ENCODE measurements around the gene DDX52. TPM values are rescaled to one million over a fixed set of nuclear protein-coding genes. Genes with fewer than 3 reads are reported as not detected.

Gene DDX52
- total RNA-seq, 3 donors from 2014 or later (not counting 1 experiment from before 2014, with no cell fraction given), result 39.1 to 47.5 (median 41.9) TPM

GRCh38 chr17:37661400-37662014 is 18.3 kb upstream of the DDX52 start:
- Mint-ChIP-seq H3K9me3 (no peaks in the 10 kb centered on the region), H3K4me1 (no peaks in the 10 kb centered on the region), H3K27ac (no peak overlapping the region), H3K36me3 (no peaks in the 10 kb centered on the region), H3K27me3 (ENCODE audit: low read depth in 2 of 2) (peaks cover 4 to 21% of the 10 kb centered on the region in 2 donors), H3K4me3 (no peak overlapping the region)
- Histone ChIP-seq H3K4me3 (ENCODE audit: low read length) (no peak overlapping the region), H3K4me1 (ENCODE audit: control insufficient read depth, insufficient read depth, low read length) (no peaks in the 10 kb centered on the region), H3K27ac (ENCODE audit: low read length) (no peak overlapping the region), H3K36me3 (ENCODE audit: control insufficient read depth, insufficient read depth, low read length) (no peaks in the 10 kb centered on the region), H3K9me3 (ENCODE audit: control insufficient read depth, insufficient read depth, low read length) (no peaks in the 10 kb centered on the region), H3K27me3 (ENCODE audit: control insufficient read depth, insufficient read depth, low read length) (no peaks in the 10 kb centered on the region)
- 80% methylated on average over 1 of the region's 1 CpG for WGBS (ENCODE audit: insufficient coverage)
- no peak for TF ChIP-seq CTCF (IDR thresholded peaks at IDR 0.05)
- ATAC-seq (no peak), DNase-seq (no peak)
- intact Hi-C loops (cut with micrococcal nuclease), result no loop called here

- Histone ChIP-seq H3K4me1 (ENCODE audit: control insufficient read depth, insufficient read depth, low read length) (no peaks in the 10 kb centered on the region), H3K27me3 (ENCODE audit: control insufficient read depth, insufficient read depth, low read length) (no peaks in the 10 kb centered on the region), H3K9me3 (ENCODE audit: control insufficient read depth, insufficient read depth, low read length) (no peaks in the 10 kb centered on the region), H3K36me3 (ENCODE audit: control insufficient read depth, insufficient read depth, low read length) (no peaks in the 10 kb centered on the region), H3K4me3 (ENCODE audit: low read length) (no peak overlapping the region), H3K27ac (ENCODE audit: low read length) (no peak overlapping the region)
- Mint-ChIP-seq H3K27me3 (ENCODE audit: low read depth in 2 of 2) (peaks cover 4 to 21% of the 10 kb centered on the region in 2 donors), H3K36me3 (no peaks in the 10 kb centered on the region), H3K27ac (no peak overlapping the region), H3K4me3 (no peak overlapping the region), H3K4me1 (no peaks in the 10 kb centered on the region), H3K9me3 (no peaks in the 10 kb centered on the region)
- intact Hi-C loops (cut with micrococcal nuclease), result no loop called here
- ATAC-seq (no peak), DNase-seq (no peak)
- 100% methylated on average over 3 of the region's 5 CpGs for WGBS (ENCODE audit: insufficient coverage)
- TF ChIP-seq CTCF (IDR thresholded peaks at IDR 0.05), result no peak
These were observed 16.7 kb upstream of the DDX52 start for GRCh38 chr17:37659925-37660324.

GRCh38 chr17:37657202-37657601 is 14.0 kb upstream of the DDX52 start:
- Mint-ChIP-seq H3K4me1 (no peaks in the 10 kb centered on the region), H3K36me3 (no peaks in the 10 kb centered on the region), H3K27me3 (ENCODE audit: low read depth in 2 of 2) (peaks cover 6 to 29% of the 10 kb centered on the region in 2 donors), H3K27ac (no peak overlapping the region), H3K9me3 (no peaks in the 10 kb centered on the region), H3K4me3 (no peak overlapping the region)
- H3K9me3 ChIP-seq (ENCODE audit: control insufficient read depth, insufficient read depth, low read length), result no peaks in the 10 kb centered on the region
- H3K27me3 ChIP-seq (ENCODE audit: control insufficient read depth, insufficient read depth, low read length), result peaks cover 2% of the 10 kb centered on the region
- no peaks in the 10 kb centered on the region for H3K36me3 ChIP-seq (ENCODE audit: control insufficient read depth, insufficient read depth, low read length)
- intact Hi-C loops (cut with micrococcal nuclease), result no loop called here
- H3K27ac ChIP-seq (ENCODE audit: low read length), result no peak overlapping the region
- ATAC-seq (no peak), DNase-seq (no peak)
- TF ChIP-seq CTCF (IDR thresholded peaks at IDR 0.05), result no peak
- WGBS (ENCODE audit: insufficient coverage), result 57% methylated on average over 1 of the region's 1 CpG
- H3K4me1 ChIP-seq (ENCODE audit: control insufficient read depth, insufficient read depth, low read length), result no peaks in the 10 kb centered on the region
- H3K4me3 ChIP-seq (ENCODE audit: low read length), result no peak overlapping the region

- no peaks in the 10 kb centered on the region for H3K36me3 Mint-ChIP-seq
- Histone ChIP-seq H3K36me3 (ENCODE audit: control insufficient read depth, insufficient read depth, low read length) (no peaks in the 10 kb centered on the region), H3K4me1 (ENCODE audit: control insufficient read depth, insufficient read depth, low read length) (no peaks in the 10 kb centered on the region), H3K27ac (ENCODE audit: low read length) (no peak overlapping the region), H3K27me3 (ENCODE audit: control insufficient read depth, insufficient read depth, low read length) (peaks cover 10% of the 10 kb centered on the region), H3K9me3 (ENCODE audit: control insufficient read depth, insufficient read depth, low read length) (no peaks in the 10 kb centered on the region), H3K4me3 (ENCODE audit: low read length) (no peak overlapping the region)
- 79% methylated on average over 2 of the region's 2 CpGs for WGBS (ENCODE audit: insufficient coverage)
- no peaks in the 10 kb centered on the region for H3K4me1 Mint-ChIP-seq
- no peaks in the 10 kb centered on the region for H3K9me3 Mint-ChIP-seq
- no peak overlapping the region for H3K27ac Mint-ChIP-seq
- peaks cover 29 to 48% of the 10 kb centered on the region in 2 donors for H3K27me3 Mint-ChIP-seq (ENCODE audit: low read depth in 2 of 2)
- H3K4me3 Mint-ChIP-seq, result no peak overlapping the region
- DNase-seq, result no peak
- no peak for ATAC-seq
- no peak for TF ChIP-seq CTCF (IDR thresholded peaks at IDR 0.05)
- intact Hi-C loops (cut with micrococcal nuclease), result no loop called here
These were observed 8.6 kb upstream of the DDX52 start for GRCh38 chr17:37651849-37652248.

Measured in natural killer cell (primary cell).